ENCODE data around the gene MDM2.

Gene MDM2

GRCh38 chr12:68873316-68873715 lies 65.3 kb downstream of the MDM2 start:
- Histone ChIP-seq H3K27me3 (ENCODE audit: low read depth, low read length) (no peaks in the 10 kb centered on the region), H3K9me3 (ENCODE audit: insufficient read depth, low read length) (0 out of 2 replicates have a peak, but pooled peaks cover 4% of the 10 kb centered on the region), H2AFZ (ENCODE audit: low read depth, low read length) (no peak overlapping the region), H3K9ac (ENCODE audit: low read length) (no peak overlapping the region), H3K4me3 (ENCODE audit: low read length) (no peak overlapping the region), H3K4me1 (ENCODE audit: low read length) (0 out of 2 replicates have a peak, but pooled peaks cover 4% of the 10 kb centered on the region), H3K4me2 (ENCODE audit: low read length) (no peak overlapping the region), H3K36me3 (replicated peaks; ENCODE audit: low read depth, low read length) (no peaks in the 10 kb centered on the region), H3K79me2 (ENCODE audit: low read length) (no peaks in the 10 kb centered on the region), H4K20me1 (ENCODE audit: insufficient read depth, low read length) (no peaks in the 10 kb centered on the region), H3K27ac (ENCODE audit: low read length) (no peak overlapping the region)
- TF ChIP-seq CTCF (IDR thresholded peaks at IDR 0.05; ENCODE audit: low read depth, low read length) (no peak), EZH2phosphoT487 (IDR thresholded peaks at IDR 0.05; ENCODE audit: low read depth) (no peak)

- Histone ChIP-seq H3K9ac (ENCODE audit: low read length) (no peak overlapping the region), H3K36me3 (replicated peaks; ENCODE audit: low read depth, low read length) (no peaks in the 10 kb centered on the region), H3K27me3 (ENCODE audit: low read depth, low read length) (no peaks in the 10 kb centered on the region), H3K4me3 (ENCODE audit: low read length) (no peak overlapping the region), H3K4me2 (ENCODE audit: low read length) (no peak overlapping the region), H4K20me1 (ENCODE audit: insufficient read depth, low read length) (no peaks in the 10 kb centered on the region), H3K27ac (ENCODE audit: low read length) (no peak overlapping the region), H3K4me1 (ENCODE audit: low read length) (0 out of 2 replicates have a peak, but pooled peaks cover 4% of the 10 kb centered on the region), H3K79me2 (ENCODE audit: low read length) (no peaks in the 10 kb centered on the region), H3K9me3 (ENCODE audit: insufficient read depth, low read length) (peaks cover 10% of the 10 kb centered on the region; the same call in 1 of the 2 replicates), H2AFZ (ENCODE audit: low read depth, low read length) (no peak overlapping the region)
- TF ChIP-seq EZH2phosphoT487 (IDR thresholded peaks at IDR 0.05; ENCODE audit: low read depth), result no peak
- TF ChIP-seq CTCF (IDR thresholded peaks at IDR 0.05; ENCODE audit: low read depth, low read length), result no peak
These were observed 68.5 kb downstream of the MDM2 start for GRCh38 chr12:68876461-68876860.

GRCh38 chr12:68877583-68877982 lies 69.6 kb downstream of the MDM2 start:
- Histone ChIP-seq H3K4me2 (ENCODE audit: low read length) (no peak overlapping the region), H3K27ac (ENCODE audit: low read length) (no peak overlapping the region), H3K9me3 (ENCODE audit: insufficient read depth, low read length) (peaks cover 10% of the 10 kb centered on the region; the same call in 1 of the 2 replicates), H3K9ac (ENCODE audit: low read length) (no peak overlapping the region), H3K4me1 (ENCODE audit: low read length) (0 out of 2 replicates have a peak, but pooled peaks cover 4% of the 10 kb centered on the region), H2AFZ (ENCODE audit: low read depth, low read length) (no peak overlapping the region), H3K4me3 (ENCODE audit: low read length) (no peak overlapping the region), H4K20me1 (ENCODE audit: insufficient read depth, low read length) (no peaks in the 10 kb centered on the region), H3K27me3 (ENCODE audit: low read depth, low read length) (no peaks in the 10 kb centered on the region), H3K79me2 (ENCODE audit: low read length) (no peaks in the 10 kb centered on the region), H3K36me3 (replicated peaks; ENCODE audit: low read depth, low read length) (no peaks in the 10 kb centered on the region)
- TF ChIP-seq EZH2phosphoT487 (IDR thresholded peaks at IDR 0.05; ENCODE audit: low read depth) (no peak), CTCF (IDR thresholded peaks at IDR 0.05; ENCODE audit: low read depth, low read length) (no peak)

- no peak overlapping the region for H2AFZ ChIP-seq (ENCODE audit: low read depth, low read length)
- H4K20me1 ChIP-seq (ENCODE audit: insufficient read depth, low read length), result no peaks in the 10 kb centered on the region
- H3K9ac ChIP-seq (ENCODE audit: low read length), result no peak overlapping the region
- no peak overlapping the region for H3K4me2 ChIP-seq (ENCODE audit: low read length)
- H3K79me2 ChIP-seq (ENCODE audit: low read length), result no peaks in the 10 kb centered on the region
- H3K4me1 ChIP-seq (ENCODE audit: low read length), result 0 out of 2 replicates have a peak, but pooled peaks cover 4% of the 10 kb centered on the region
- H3K27me3 ChIP-seq (ENCODE audit: low read depth, low read length), result no peaks in the 10 kb centered on the region
- no peaks in the 10 kb centered on the region for H3K36me3 ChIP-seq (replicated peaks; ENCODE audit: low read depth, low read length)
- H3K9me3 ChIP-seq (ENCODE audit: insufficient read depth, low read length), result peaks cover 10% of the 10 kb centered on the region; the same call in 1 of the 2 replicates
- H3K4me3 ChIP-seq (ENCODE audit: low read length), result no peak overlapping the region
- H3K27ac ChIP-seq (ENCODE audit: low read length), result no peak overlapping the region
- TF ChIP-seq EZH2phosphoT487 (IDR thresholded peaks at IDR 0.05; ENCODE audit: low read depth), result no peak
- TF ChIP-seq CTCF (IDR thresholded peaks at IDR 0.05; ENCODE audit: low read depth, low read length), result no peak
These were observed 70.3 kb downstream of the MDM2 start for GRCh38 chr12:68878283-68878682.

All from OCI-LY3 (cell line).